Measurements from ENCODE around the gene TNF.
"Not testable (repeated sequence)": the region's sequence is repeated elsewhere in the genome, so short reads cannot be mapped to it uniquely, and the experiment has no call there.

Gene TNF

DNA sequence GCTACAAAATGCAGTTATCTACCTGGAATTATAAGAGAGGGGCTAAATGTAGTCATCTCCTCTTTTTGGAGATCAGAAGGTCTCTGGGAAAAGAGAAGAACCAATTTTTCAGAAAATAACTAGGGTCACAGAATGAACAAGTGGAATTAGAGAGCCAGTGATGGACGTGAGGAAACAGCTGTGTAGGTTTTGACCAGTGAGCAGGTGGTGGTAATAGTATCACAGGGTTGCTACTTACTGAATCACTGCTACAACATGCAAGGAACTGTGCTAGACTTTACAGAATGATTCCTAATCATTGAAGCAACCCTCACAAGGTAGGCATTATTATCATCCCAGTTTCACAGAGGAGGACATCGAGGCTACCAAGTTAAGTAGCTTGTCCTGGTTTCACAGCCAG, 30.7 kb upstream of the TNF start:
- DNase-seq (ENCODE audit: low read depth in 2 of 2) = no peak

DNA sequence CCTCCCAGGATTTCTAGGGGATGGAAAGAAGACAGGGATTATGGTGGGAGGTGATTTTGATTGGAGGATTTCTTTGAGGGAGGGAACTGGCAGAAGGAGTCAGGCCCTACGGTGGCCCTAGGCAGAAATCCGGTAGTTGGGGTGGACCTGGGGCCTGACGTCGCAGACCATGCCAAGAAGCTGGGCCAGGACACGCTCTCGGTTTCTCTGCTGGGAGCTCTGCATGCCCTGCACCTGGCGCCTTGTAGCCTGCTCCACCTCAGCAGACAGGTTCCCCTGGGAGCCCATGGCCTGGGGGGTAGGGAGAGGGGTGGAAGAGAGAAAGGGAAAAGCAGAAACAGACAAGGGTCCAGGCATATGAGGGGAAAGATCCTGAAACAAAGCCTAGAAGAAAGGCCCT, 30.1 kb upstream of the TNF start:
- DNase-seq (ENCODE audit: low read depth in 2 of 2) = no peak

DNA sequence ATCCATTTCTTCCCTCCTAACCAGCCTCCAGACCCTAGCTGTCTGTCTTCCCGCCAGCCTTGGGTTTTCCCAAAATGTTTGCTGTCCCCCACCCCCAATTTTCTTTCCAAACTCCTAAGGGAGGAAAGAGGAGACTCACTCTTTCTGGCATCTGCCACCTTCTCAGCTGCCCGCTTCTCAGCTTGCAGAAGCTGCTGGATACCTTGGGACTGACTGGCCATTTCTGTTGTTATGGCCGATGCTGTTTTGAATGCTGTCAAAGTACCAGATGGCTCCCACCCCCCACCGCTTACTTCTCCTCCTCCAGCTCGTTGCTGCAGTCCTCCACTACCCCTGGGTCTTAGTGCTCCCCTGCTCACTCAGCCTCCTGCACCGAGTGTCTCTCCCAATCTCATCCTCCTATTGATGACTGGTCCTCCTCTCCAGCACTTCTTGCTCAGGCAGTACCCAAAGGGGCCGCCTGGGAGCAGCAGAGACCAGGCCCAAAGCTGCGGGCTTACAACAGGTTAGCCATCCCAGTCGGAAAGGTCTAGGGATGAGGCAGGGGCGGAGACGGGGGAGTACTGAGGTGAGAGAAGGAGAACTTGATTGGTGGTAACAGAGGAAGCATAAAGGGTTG, 28.9 kb upstream of the TNF start, which contains the start of gene ATP6V1G2:
Gene ATP6V1G2 (minus strand): TSS at position 270 of the 619 bp plus-strand sequence. CDS start 49 bp downstream, at position 221.
- DNase-seq (ENCODE audit: low read depth in 2 of 2) = peak; percentile 69 to 74

DNA sequence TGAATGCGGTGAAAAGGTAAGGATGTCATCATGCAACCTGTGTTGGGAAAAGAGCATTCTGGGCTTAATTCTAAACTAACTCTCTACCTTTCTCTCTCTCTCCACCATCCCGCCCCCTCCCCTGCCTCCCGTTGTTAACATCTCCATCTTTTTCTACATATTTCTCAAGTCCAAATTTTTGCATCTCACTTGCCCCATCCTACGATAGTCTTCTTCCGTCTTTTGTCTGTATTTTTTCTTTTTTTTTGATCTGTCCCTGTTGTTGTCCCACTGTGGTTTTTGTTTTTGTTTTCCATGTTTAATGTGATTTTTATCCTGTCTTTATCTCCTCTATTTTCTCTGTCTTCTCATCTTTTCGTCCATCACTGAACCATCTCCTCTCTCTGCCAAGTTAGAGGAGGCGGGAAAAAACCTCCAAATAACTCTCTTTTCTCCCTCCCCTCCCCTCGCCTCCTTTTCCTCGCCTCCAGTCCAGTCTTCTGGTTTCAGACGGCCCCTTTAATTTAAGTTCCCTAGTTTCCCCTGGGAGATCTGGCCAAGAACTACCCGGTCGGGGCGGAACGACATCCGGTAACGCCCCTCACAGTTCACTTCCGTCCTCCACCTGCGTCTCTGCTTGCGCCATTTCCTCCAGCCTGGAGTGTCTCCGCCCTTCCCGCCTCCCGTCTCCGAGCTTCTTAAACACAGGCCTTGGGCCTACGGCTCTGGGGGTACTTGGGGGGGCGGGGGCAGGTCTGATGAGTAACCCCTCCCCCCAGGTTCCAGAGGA, 28.2 kb upstream of the TNF start, which contains the start of gene NFKBIL1:
Gene NFKBIL1 (plus strand): TSS at position 651 of the 769 bp plus-strand sequence. CDS start 87 bp downstream, at position 738.
- peak; percentile 82 to 88 for DNase-seq (ENCODE audit: low read depth in 2 of 2)

DNA sequence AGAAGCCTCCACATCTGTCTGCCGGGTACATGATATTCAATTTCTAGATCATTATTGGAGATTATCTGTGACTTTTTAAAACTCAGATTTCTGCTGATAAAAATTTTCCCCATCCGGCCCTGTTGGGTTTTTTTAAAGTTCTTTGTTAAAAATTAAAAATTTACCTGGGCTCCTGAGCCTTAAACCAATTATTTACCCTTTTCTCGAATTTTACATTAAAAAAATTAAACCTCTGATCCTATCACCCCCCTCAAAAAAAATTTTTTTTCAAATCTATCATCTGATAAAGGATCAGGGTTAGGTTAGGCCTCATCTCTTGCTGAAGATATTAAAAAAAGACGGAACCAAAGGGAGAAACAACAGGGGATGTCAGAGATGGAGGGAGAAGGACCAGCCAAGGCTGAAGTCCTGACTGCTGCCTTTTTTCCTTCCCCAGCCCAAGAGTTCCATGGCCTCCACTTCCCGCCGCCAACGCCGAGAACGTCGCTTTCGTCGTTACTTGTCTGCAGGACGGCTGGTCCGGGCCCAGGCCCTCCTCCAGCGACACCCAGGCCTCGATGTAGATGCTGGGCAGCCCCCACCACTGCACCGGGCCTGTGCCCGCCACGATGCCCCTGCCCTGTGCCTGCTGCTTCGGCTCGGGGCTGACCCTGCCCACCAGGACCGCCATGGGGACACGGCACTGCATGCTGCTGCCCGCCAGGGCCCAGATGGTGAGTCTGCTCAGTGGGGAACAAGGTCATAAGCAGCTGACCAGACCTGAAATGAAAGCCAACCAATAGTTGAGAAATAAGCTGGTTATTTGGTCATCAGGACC, 27.4 kb upstream of the TNF start:
- no peak for DNase-seq (ENCODE audit: low read depth in 2 of 2)

DNA sequence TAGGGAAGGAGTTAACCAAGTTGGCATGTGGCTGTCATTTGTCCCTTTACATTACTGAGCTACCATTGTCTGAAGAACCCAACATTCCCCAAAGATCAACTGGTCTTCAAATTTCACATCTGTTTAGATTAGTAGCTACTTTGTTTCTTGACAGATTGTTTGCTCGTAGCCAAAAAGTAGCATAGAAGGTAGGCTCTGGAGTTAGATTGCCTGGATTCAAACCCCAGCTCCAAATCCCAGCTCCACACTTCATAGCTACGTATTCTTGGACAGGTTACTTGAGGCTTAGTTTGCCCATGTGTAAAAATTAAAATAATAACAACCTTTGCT, 26.9 kb upstream of the TNF start:
- no peak for DNase-seq (ENCODE audit: low read depth in 2 of 2)

DNA sequence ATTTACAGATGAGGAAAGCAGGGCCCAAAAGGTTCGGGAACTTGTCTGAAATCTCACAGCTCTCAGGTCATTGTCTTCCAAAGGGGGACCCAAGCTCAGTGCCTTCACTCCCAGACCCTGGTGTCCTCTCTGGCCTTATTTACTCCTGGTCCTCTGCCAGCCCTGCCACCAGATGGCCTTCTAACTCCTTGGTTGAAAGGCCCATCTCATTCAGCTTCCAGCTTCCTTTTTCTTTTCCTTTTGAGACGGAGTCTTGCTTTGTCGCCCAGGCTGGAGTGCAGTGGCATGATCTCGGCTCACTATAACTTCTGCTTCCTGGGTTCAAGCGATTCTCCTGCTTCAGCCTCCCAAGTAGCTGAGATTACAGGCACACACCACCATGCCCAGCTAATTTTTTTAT, 24.0 kb upstream of the TNF start:
- not testable (repeated sequence) for DNase-seq (ENCODE audit: low read depth in 2 of 2)

DNA sequence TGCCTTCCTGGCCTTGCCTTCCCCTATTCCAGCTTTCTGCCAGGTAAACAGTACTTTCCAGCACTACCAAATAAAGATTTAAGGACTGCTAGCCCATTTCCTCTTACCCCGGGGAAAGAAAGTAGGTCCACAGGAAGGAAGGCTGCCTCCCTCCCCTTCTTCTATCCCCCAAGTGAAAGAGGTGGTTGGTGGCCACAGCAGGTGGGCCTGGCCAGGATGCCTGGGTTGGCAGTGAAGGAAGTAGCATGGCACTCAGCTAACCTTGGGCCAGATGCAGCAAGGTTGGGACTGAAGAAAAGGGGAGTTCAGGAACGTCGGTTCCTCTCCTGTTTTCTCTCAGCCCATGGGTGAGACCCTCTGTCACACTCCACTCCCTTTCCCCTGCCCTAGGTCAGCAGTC, 19.1 kb upstream of the TNF start:
- no peak for DNase-seq (ENCODE audit: low read depth in 2 of 2)

DNA sequence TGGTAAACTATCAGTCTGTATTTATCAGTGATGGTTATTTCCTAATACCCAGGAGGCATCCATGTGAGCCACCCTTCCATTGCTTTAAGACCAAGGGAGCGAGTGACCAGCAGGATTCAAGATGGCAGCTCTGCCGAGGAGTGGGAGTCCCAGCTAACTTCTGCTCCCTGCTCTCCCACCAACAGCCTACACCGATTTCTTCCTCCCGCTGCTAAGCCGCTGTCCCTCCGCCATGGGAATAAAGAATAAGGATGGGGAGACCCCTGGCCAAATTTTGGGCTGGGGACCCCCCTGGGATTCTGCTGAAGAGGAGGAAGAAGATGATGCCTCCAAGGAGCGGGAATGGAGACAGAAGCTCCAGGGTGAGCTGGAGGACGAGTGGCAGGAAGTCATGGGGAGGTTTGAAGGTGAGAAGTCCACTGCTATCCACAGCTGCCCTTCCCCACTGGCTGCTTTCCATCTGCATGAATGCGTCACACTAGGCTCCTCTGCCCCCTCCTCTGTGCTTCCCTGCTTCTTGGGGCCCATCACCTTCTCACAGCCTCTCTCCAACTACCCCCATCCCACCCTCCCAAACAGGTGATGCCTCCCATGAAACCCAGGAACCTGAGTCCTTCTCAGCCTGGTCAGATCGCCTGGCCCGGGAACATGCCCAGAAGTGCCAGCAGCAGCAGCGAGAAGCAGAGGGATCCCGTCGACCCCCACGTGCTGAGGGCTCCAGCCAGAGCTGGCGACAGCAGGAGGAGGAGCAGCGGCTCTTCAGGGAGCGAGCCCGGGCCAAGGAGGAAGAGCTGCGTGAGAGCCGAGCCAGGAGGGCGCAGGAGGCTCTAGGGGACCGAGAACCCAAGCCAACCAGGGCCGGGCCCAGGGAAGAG, 17.7 kb upstream of the TNF start:
- no peak for DNase-seq (ENCODE audit: low read depth in 2 of 2)

DNA sequence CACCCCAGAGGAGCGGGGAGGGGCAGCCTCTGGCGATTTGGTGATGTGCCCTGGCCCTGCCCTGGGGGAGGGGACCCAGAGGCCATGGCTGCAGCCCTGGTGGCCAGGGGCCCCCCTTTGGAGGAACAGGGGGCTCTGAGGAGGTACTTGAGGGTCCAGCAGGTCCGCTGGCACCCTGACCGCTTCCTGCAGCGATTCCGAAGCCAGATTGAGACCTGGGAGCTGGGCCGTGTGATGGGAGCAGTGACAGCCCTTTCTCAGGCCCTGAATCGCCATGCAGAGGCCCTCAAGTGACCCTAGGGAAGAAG, 17.1 kb upstream of the TNF start:
- DNase-seq (ENCODE audit: low read depth in 2 of 2) = no peak

DNA sequence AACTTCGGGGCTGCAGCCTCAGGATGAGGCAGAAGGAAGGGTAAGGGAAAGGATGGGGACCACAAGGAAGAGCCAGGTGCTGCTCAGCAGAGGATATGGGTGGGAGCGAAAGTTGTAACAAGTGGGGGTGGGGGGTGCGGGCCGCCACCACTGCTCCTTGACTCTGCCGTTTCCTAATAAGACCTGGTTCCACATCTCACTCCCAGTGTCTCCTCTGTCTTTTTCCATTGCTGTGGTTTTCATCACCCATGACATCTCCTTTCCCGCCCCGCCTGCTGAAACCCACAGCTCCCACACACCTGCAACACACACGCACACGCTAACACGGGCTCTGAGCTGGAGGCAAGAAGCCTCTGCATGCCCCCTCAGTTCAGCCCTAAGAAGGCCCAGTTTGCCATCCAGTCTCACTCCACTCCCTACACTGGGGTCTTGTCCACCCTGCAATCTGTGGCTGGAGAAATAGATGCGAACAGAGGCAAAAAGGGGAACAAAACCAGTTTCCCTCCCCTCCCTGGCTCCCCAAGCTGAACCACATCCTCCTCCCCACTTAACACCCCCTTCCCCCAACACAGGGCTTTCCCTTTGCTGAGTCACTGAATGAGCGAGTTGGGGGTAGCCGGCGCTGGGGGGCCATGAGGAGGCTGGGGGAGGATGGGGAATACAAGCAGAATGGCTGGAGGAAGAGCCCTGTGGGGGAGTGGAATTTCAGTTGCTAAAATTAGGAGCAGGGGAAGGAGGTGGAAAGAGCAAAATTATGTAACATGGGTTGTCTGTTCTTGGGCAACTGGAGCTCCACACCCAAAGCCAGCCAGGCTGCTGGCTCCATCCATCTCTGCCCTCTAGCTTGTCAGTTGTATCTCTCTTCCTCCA, 16.5 kb upstream of the TNF start:
- DNase-seq (ENCODE audit: low read depth in 2 of 2) = no peak

DNA sequence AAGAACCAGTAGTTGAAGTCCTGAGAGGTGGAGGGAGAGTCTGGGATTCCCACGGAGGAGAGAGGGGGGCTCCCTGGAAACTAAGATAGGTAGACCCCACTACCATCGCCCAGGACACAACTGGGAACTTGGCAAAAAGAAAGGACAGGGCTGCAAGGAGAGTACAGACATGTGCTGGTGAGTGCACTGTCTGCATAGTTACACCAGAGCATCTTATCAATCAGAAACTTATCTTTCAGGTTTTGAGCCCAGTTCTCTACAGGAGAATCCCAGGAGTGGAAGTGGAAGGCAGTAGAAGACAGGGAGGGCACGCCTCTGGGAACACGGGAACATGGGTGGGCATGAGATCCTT, 15.8 kb upstream of the TNF start:
- DNase-seq (ENCODE audit: low read depth in 2 of 2) = no peak

DNA sequence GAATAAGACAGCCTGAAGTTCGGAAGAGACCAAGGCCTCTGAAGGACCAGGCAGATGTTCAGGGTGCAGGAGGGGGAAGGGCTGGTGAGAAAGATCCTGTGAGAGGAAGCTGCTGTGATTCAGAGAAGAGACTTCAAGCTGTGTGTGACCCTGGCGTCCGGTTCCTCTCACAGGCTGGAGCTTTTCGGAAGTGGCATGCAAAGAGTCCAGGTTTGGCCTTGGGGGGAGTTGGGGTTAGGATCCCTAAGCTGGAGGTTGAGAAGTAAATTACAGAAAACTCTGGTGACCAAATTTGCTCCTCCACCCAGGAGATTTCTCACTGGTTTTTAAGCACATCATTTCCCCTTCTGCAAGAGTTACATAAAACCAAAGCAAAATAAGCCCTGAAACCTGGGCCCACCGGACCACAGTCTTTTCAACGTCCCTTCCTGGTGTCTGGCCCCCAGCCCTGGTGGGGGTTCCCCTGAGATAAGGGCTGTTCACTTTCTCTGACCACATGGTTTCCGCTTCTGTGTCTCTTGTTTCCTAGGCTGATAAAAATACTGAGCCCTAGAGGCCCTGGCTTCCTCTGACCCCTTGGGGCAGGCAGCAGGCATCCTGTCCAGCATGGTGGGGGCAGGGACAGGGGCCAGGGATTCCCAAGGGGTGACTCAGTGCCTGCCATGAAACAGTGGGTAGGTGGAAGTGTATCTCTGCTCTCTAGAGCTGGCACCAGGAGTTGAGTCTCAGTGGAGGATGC, 15.2 kb upstream of the TNF start:
- DNase-seq (ENCODE audit: low read depth in 2 of 2) = no peak

DNA sequence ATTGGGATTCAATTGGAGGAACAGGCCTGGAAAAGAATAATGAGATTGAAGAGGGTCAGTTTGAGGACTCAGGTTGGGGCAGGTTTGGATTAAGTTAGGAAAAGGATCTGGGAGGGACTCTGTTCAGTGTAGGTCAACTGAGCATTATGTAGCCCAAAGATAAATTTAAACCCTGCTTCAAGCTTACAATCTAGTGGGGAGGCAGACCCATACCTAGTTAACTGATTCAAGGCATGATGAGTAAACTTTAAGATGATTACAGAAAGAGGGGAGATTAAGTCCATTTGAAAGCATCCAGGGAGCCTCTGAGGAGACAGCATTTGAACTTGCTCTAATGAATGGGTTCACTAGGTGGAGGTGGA, 14.7 kb upstream of the TNF start:
- no peak for DNase-seq (ENCODE audit: low read depth in 2 of 2)

DNA sequence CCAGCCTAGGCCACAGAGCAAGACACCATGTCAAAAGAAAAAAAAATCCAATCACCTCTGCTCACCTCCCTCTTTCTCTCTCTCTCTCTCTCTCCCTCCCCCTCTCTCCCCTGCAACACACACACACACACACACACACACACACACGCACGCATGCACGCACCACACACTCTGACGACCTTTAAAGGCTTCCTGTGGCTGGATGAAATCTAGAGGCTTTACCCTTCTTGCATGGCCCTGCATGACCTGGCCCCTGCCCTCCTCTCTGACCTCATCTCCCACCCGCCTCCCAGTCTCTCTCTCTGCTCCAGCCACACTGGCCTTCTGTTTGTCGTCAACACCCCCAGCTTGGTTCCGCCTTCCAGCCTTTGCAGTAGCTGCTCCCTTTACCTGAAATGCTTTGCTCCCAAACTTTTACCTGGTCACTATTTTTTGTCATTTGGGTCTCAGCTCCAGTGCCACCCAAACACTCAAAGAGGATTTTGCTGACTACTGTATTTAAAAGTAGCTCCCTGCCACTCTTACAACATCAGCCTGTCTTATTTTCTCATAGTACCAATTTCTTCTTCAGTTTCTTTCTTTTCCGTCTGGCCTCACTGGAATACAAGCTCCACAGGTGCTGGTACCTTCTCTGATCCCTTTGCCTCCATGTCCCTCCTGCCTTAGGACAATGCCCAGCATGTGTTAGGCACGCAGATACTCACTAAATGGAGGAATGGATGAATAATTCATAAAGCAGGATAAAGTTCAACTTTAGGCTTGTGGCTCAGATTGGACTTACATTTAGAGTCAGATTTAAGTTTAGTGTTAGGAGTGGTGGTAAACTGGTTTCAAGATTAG, 7.6 kb upstream of the TNF start:
- DNase-seq (ENCODE audit: low read depth in 2 of 2) = no peak

DNA sequence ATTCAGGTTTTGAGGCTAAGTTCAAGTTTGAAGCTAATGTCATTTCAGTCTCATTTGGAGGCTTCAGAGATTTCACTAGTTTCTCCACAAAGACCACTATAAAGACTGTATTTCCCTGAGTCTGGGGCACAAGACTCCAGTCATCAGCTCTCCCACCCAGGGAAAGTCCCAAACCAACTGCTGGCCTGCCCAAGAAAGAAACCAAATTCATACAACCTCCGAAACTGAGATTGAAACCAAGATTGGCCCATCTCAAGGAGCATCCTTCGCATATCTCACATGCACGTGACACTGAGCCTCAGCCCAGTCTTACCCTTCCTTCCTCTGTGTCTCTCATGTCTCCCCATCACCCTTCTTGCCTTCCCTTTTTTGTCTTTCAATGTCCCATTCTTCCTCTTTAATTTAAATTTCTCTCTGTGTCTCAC, 6.8 kb upstream of the TNF start:
- DNase-seq (ENCODE audit: low read depth in 2 of 2) = peak in 1 of 2 donors; percentile 66

DNA sequence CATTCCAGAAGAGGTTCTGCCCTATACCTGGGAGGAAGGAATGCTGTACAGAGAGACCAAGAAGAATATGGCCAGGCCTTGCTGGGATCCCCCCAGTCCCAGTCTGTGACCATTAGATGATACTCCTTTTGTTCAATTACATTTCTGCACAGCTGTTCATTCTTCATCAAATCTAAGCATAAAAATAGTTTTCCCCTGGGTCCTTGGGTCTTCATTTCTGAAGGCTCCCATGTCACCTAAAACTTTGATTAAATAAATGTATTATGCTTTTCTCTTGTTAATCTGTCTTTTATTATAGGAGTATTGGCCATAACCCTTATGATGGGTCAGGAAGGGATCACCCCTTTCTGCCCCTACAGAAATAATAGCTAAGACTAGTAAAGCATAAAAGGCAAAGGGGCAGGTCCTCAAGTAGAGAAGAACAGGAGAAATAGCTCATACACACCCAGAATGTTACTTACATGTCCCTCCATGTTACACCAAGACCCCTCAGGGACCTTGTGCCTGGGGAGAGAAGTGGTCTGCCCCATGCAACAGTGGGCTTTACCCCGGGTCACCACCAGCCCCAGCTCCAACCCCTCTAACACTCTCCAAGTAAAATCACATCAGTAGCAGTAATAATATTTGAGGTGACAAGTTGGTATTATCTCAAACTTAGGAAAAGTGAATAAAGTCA, 5.4 kb upstream of the TNF start:
- no peak for DNase-seq (ENCODE audit: low read depth in 2 of 2)

DNA sequence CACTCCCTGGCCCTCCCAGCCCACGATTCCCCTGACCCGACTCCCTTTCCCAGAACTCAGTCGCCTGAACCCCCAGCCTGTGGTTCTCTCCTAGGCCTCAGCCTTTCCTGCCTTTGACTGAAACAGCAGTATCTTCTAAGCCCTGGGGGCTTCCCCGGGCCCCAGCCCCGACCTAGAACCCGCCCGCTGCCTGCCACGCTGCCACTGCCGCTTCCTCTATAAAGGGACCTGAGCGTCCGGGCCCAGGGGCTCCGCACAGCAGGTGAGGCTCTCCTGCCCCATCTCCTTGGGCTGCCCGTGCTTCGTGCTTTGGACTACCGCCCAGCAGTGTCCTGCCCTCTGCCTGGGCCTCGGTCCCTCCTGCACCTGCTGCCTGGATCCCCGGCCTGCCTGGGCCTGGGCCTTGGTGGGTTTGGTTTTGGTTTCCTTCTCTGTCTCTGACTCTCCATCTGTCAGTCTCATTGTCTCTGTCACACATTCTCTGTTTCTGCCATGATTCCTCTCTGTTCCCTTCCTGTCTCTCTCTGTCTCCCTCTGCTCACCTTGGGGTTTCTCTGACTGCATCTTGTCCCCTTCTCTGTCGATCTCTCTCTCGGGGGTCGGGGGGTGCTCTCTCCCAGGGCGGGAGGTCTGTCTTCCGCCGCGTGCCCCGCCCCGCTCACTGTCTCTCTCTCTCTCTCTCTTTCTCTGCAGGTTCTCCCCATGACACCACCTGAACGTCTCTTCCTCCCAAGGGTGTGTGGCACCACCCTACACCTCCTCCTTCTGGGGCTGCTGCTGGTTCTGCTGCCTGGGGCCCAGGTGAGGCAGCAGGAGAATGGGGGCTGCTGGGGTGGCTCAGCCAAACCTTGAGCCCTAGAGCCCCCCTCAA, 3.1 kb upstream of the TNF start, which contains the start of gene LTA:
Gene LTA (plus strand): TSS at position 249 of the 871 bp plus-strand sequence. CDS start 454 bp downstream, at position 703.
- no peak for DNase-seq (ENCODE audit: low read depth in 2 of 2)

All from activated CD8-positive, alpha-beta memory T cell treated with anti-CD3 and anti-CD28 coated beads for 4 hours (primary cell).